HepG2 (cell line): ENCODE measurements around the gene ARHGEF40. TPM values are rescaled to one million over a fixed set of nuclear protein-coding genes. Genes with fewer than 3 reads are reported as not detected.

ENCODE experiments used
- AGO1 ChIP-seq: fragments of 200-400 bp; formaldehyde crosslinking; IDR thresholded peaks from 2 replicates; pipeline ENCODE4 v1.6.1; 2017; ENCODE audit warnings: mild to moderate bottlenecking, low read depth, low read length, moderate library complexity; ENCODE audit not compliant: poor library complexity, severe bottlenecking
- FOXA1 ChIP-seq, 2 experiments: fragments of 450-650 bp in 1 of 2; sonication (generic) in 1 of 2; formaldehyde crosslinking in 1 of 2; IDR thresholded peaks; 2 replicates each; pipeline versions ENCODE4 v1.4.0 to v1.6.1; 2016 to 2020; ENCODE audit warnings: missing genetic modification reagents in 1 of 2
- MED1 ChIP-seq: sonication (generic); formaldehyde crosslinking; IDR thresholded peaks from 2 replicates; pipeline ENCODE4 v1.4.0; 2020; ENCODE audit warnings: missing genetic modification reagents
- PAWR ChIP-seq: sonication (generic); formaldehyde crosslinking; IDR thresholded peaks from 2 replicates; pipeline ENCODE4 v1.4.0; 2020; ENCODE audit warnings: missing genetic modification reagents, mild to moderate bottlenecking, borderline replicate concordance
- PCBP1 ChIP-seq: fragments of 200-400 bp; formaldehyde crosslinking; IDR thresholded peaks from 2 replicates; pipeline ENCODE4 v1.6.1; 2017; ENCODE audit warnings: mild to moderate bottlenecking, low read depth, low read length, borderline replicate concordance
- ZBTB7B ChIP-seq: sonication (generic); formaldehyde crosslinking; IDR thresholded peaks from 2 replicates; pipeline ENCODE4 v1.4.0; 2020; ENCODE audit warnings: missing genetic modification reagents
- ZNF17 ChIP-seq: sonication (generic); formaldehyde crosslinking; IDR thresholded peaks from 2 replicates; pipeline ENCODE4 v1.5.0; 2020; ENCODE audit warnings: mild to moderate bottlenecking, missing genetic modification reagents
- ZNF230 ChIP-seq: sonication (generic); formaldehyde crosslinking; IDR thresholded peaks from 2 replicates; pipeline ENCODE4 v1.4.0; 2020; ENCODE audit warnings: mild to moderate bottlenecking, missing genetic modification reagents
- ZNF629 ChIP-seq: sonication (generic); formaldehyde crosslinking; conservative IDR thresholded peaks from 2 replicates; pipeline ENCODE4 v1.5.0; 2020; ENCODE audit warnings: missing genetic modification reagents
- polyA plus RNA-seq, 8 experiments: library from polyadenylated mRNA; depleted of rRNA in 3 of 8; stranded (reverse) in 7 of 8; unstranded in 1 of 8; fragments of >200 nt; fragmentation: Illumina TruSeq in 4 of 8; extraction: Trizol in 4 of 8; gene quantifications; 2 replicates each; pipeline versions ENCODE4 v1.2.1 to v1.2.3, GENCODE V29; 2011 to 2016; ENCODE audit warnings: low read depth in 4 of 8, missing spikeins in 1 of 8, mixed read lengths in 1 of 8; ENCODE audit not compliant: insufficient read depth in 1 of 8
- total RNA-seq, 5 experiments: library from RNA; depleted of rRNA; stranded (reverse); fragments of >200 nt; fragmentation: Illumina TruSeq; extraction: Trizol; gene quantifications; 2 replicates each; pipeline ENCODE4 v1.2.3, GENCODE V29; 2016; ENCODE audit warnings: low read depth in 1 of 5
- TF ChIP-seq, protein P1 (sequence below): sonication (generic); formaldehyde crosslinking; IDR thresholded peaks from 2 replicates; pipeline ENCODE4 v1.4.0; 2020; ENCODE audit warnings: mild to moderate bottlenecking, missing genetic modification reagents
- TF ChIP-seq, protein P2 (sequence below): sonication (generic); formaldehyde crosslinking; IDR thresholded peaks from 2 replicates; pipeline ENCODE4 v1.5.1; 2020; ENCODE audit warnings: missing genetic modification reagents, mild to moderate bottlenecking, borderline replicate concordance
- TF ChIP-seq, protein P3 (sequence below): sonication (generic); formaldehyde crosslinking; conservative IDR thresholded peaks from 2 replicates; pipeline ENCODE4 v1.8.1; 2023; ENCODE audit warnings: missing genetic modification reagents
- TF ChIP-seq, protein P4 (sequence below): sonication (generic); formaldehyde crosslinking; IDR thresholded peaks from 2 replicates; pipeline ENCODE4 v1.5.0; 2020; ENCODE audit warnings: mild to moderate bottlenecking, missing genetic modification reagents, borderline replicate concordance
- TF ChIP-seq, protein P5 (sequence below): sonication (generic); formaldehyde crosslinking; IDR thresholded peaks from 2 replicates; pipeline ENCODE4 v1.4.0; 2020; ENCODE audit warnings: missing genetic modification reagents, borderline replicate concordance

The ARHGEF40 gene
- total and polyA plus RNA-seq, 2 of the 13 experiments (the other 11 are each of a cell fraction or from before 2014, with no cell fraction given): 28.1 to 78.1 TPM

DNA sequence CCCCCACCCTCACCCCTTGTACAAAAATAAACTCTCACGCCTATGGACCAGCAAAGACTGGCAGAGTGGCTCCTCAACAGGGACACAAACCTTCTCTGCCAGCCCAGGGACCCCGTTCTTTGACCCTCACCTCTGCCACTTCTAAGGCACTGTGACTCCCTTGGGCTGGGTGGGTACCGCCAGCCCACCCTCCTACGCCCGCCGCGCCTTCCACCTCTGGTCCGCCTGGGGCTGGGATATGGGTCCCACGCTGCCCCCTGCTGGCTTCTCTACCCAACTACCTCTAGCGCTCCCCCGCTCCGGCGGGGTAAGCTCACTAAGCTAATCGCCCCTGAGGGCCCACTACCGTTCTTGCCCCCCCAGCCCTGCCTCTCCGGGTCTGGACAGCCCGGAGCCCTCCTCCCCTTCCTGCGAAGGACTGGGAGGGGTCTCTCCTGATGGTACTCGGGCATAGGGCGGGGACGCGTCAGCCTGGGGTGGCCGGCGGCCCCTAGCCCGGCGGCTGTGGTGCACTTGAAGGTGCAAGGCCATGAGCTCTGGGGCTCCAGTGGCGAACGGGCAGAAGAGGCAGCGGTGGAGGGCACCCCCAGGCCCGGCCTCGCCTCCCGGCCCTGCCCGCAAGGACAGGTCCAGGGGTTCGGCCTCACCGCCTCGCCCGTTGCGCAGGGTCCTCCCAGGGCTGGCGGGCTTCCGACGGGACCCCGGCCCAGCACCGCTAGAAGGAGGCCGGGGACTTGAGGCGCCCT lies 20.3 kb downstream of the ARHGEF40 start (continued):
- TF ChIP-seq FOXA1 (IDR thresholded peaks at IDR 0.05): no peak
- TF ChIP-seq FOXA1 (CRISPR knock-in tag; IDR thresholded peaks at IDR 0.05): 0 out of 2 replicates have a peak, but pooled peaks have one; percentile 14
- TF ChIP-seq ZNF230 (CRISPR knock-in tag): no peak
- no peak for TF ChIP-seq ZNF629 (CRISPR knock-in tag)
- TF ChIP-seq AGO1: peak; percentile 90
- no peak for TF ChIP-seq ZNF17 (CRISPR knock-in tag)
- TF ChIP-seq, protein P1, sequence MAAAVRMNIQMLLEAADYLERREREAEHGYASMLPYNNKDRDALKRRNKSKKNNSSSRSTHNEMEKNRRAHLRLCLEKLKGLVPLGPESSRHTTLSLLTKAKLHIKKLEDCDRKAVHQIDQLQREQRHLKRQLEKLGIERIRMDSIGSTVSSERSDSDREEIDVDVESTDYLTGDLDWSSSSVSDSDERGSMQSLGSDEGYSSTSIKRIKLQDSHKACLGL (CRISPR knock-in tag): no peak
- TF ChIP-seq ZBTB7B (CRISPR knock-in tag): peak; percentile 43
- TF ChIP-seq, protein P2, sequence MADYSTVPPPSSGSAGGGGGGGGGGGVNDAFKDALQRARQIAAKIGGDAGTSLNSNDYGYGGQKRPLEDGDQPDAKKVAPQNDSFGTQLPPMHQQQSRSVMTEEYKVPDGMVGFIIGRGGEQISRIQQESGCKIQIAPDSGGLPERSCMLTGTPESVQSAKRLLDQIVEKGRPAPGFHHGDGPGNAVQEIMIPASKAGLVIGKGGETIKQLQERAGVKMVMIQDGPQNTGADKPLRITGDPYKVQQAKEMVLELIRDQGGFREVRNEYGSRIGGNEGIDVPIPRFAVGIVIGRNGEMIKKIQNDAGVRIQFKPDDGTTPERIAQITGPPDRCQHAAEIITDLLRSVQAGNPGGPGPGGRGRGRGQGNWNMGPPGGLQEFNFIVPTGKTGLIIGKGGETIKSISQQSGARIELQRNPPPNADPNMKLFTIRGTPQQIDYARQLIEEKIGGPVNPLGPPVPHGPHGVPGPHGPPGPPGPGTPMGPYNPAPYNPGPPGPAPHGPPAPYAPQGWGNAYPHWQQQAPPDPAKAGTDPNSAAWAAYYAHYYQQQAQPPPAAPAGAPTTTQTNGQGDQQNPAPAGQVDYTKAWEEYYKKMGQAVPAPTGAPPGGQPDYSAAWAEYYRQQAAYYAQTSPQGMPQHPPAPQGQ (CRISPR knock-in tag): no peak
- no peak for TF ChIP-seq PAWR (CRISPR knock-in tag)
- TF ChIP-seq PCBP1: peak; percentile 95
- TF ChIP-seq MED1 (CRISPR knock-in tag): no peak
- TF ChIP-seq, protein P3, sequence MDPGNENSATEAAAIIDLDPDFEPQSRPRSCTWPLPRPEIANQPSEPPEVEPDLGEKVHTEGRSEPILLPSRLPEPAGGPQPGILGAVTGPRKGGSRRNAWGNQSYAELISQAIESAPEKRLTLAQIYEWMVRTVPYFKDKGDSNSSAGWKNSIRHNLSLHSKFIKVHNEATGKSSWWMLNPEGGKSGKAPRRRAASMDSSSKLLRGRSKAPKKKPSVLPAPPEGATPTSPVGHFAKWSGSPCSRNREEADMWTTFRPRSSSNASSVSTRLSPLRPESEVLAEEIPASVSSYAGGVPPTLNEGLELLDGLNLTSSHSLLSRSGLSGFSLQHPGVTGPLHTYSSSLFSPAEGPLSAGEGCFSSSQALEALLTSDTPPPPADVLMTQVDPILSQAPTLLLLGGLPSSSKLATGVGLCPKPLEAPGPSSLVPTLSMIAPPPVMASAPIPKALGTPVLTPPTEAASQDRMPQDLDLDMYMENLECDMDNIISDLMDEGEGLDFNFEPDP: peak; percentile 89; the same call in 1 of the 2 replicates
- TF ChIP-seq, protein P4, sequence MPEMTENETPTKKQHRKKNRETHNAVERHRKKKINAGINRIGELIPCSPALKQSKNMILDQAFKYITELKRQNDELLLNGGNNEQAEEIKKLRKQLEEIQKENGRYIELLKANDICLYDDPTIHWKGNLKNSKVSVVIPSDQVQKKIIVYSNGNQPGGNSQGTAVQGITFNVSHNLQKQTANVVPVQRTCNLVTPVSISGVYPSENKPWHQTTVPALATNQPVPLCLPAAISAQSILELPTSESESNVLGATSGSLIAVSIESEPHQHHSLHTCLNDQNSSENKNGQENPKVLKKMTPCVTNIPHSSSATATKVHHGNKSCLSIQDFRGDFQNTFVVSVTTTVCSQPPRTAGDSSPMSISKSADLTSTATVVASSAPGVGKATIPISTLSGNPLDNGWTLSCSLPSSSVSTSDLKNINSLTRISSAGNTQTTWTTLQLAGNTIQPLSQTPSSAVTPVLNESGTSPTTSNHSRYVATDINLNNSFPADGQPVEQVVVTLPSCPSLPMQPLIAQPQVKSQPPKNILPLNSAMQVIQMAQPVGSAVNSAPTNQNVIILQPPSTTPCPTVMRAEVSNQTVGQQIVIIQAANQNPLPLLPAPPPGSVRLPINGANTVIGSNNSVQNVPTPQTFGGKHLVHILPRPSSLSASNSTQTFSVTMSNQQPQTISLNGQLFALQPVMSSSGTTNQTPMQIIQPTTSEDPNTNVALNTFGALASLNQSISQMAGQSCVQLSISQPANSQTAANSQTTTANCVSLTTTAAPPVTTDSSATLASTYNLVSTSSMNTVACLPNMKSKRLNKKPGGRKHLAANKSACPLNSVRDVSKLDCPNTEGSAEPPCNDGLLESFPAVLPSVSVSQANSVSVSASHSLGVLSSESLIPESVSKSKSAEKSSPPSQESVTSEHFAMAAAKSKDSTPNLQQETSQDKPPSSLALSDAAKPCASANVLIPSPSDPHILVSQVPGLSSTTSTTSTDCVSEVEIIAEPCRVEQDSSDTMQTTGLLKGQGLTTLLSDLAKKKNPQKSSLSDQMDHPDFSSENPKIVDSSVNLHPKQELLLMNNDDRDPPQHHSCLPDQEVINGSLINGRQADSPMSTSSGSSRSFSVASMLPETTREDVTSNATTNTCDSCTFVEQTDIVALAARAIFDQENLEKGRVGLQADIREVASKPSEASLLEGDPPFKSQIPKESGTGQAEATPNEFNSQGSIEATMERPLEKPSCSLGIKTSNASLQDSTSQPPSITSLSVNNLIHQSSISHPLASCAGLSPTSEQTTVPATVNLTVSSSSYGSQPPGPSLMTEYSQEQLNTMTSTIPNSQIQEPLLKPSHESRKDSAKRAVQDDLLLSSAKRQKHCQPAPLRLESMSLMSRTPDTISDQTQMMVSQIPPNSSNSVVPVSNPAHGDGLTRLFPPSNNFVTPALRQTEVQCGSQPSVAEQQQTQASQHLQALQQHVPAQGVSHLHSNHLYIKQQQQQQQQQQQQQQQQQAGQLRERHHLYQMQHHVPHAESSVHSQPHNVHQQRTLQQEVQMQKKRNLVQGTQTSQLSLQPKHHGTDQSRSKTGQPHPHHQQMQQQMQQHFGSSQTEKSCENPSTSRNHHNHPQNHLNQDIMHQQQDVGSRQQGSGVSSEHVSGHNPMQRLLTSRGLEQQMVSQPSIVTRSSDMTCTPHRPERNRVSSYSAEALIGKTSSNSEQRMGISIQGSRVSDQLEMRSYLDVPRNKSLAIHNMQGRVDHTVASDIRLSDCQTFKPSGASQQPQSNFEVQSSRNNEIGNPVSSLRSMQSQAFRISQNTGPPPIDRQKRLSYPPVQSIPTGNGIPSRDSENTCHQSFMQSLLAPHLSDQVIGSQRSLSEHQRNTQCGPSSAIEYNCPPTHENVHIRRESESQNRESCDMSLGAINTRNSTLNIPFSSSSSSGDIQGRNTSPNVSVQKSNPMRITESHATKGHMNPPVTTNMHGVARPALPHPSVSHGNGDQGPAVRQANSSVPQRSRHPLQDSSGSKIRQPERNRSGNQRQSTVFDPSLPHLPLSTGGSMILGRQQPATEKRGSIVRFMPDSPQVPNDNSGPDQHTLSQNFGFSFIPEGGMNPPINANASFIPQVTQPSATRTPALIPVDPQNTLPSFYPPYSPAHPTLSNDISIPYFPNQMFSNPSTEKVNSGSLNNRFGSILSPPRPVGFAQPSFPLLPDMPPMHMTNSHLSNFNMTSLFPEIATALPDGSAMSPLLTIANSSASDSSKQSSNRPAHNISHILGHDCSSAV (CRISPR knock-in tag): no peak
- TF ChIP-seq, protein P5, sequence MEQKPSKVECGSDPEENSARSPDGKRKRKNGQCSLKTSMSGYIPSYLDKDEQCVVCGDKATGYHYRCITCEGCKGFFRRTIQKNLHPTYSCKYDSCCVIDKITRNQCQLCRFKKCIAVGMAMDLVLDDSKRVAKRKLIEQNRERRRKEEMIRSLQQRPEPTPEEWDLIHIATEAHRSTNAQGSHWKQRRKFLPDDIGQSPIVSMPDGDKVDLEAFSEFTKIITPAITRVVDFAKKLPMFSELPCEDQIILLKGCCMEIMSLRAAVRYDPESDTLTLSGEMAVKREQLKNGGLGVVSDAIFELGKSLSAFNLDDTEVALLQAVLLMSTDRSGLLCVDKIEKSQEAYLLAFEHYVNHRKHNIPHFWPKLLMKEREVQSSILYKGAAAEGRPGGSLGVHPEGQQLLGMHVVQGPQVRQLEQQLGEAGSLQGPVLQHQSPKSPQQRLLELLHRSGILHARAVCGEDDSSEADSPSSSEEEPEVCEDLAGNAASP: no peak; the same call in 1 of the 2 replicates
